ENCODE measurements around the gene TSFM. TPM values are rescaled to one million over a fixed set of nuclear protein-coding genes. Genes with fewer than 3 reads are reported as not detected.

The TSFM gene
- total and polyA plus RNA-seq, 9 of the 15 experiments (the other 6 are each of a cell fraction or from before 2014, with no cell fraction given), result 44.6 to 198 (median 60.2) TPM

DNA sequence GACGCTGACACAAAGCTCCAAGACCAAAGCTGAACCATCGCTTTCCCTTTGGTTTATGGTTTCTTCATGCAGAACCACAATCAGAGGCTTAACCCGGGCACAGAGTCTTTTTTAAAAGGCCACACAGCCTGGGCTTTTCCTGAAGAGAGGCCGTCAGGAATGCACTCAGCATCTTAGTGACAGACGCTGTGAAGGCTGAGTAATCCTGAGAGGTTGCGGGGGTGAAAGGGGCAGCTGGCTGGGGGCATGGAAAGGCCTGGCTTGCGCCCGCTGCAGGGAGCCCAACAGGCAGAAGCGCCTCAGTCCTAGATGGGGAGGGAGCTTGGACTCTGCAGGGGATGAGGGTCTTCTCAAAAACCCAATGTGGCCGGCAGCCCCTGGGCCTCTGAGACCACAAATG lies 50.4 kb downstream of the TSFM start:
- Histone ChIP-seq H3K79me2 (ENCODE audit: control insufficient read depth, insufficient read depth, low read length) (peaks cover 82% of the 10 kb centered on the region), H3K9me3 (replicated peaks; ENCODE audit: control insufficient read depth, insufficient read depth, low read depth, low read length) (no peaks in the 10 kb centered on the region), H3K4me2 (ENCODE audit: insufficient read depth, low read length) (no peak overlapping the region), H2AFZ (ENCODE audit: low read depth, low read length) (no peak overlapping the region), H4K20me1 (replicated peaks; ENCODE audit: control insufficient read depth, insufficient read depth, low read length) (peaks cover 66% of the 10 kb centered on the region), H3K27ac (ENCODE audit: extremely low read depth, low read depth, low read length) (no peak overlapping the region), H3K27me3 (ENCODE audit: control insufficient read depth in 2 of 2, insufficient read depth in 2 of 2, low read length in 2 of 2) (no peaks in the 10 kb centered on the region), H3K4me3 (no peak overlapping the region), H3K36me3 (ENCODE audit: control insufficient read depth, insufficient read depth, low read length) (peaks cover 23% of the 10 kb centered on the region; the same call in 2 of the 3 replicates), H3K4me1 (replicated peaks in 1 of 2; ENCODE audit: control insufficient read depth in 2 of 2, insufficient read depth in 2 of 2, low read length in 2 of 2) (peaks cover 30% of the 10 kb centered on the region in 2 experiments), H3K9ac (ENCODE audit: insufficient read depth in 1 of 2, low read depth in 2 of 2, low read length in 2 of 2) (peak overlapping the region in 1 of 2 experiments; percentile 70; a peak in 2 of 4 replicates), H3K9me1 (ENCODE audit: control insufficient read depth, insufficient read depth, low read length) (peaks cover 9% of the 10 kb centered on the region)
- ATAC-seq (no peak), DNase-seq (ENCODE audit: extremely low read depth in 1 of 4, low spot score in 3 of 4) (no peak), FAIRE-seq (no peak)
- ChIA-PET CTCF (ENCODE audit: low intra/inter-chr PET ratio) (interaction anchor here (9.0 kb wide), 1 partner anchor 73 kb away, joined by 227 read pairs; no protein-coding TSS in a partner anchor), POLR2A (interaction anchor here (0.9 to 3.2 kb wide), 8 partner anchors 10 to 87 kb away, joined by 3 to 30 read pairs (median 4); no protein-coding TSS in a partner anchor)
- intact Hi-C loops (cut with micrococcal nuclease) (no loop called here), in situ Hi-C loops (cut with MboI) (no loop called here)
- BruUV-seq (replicated peaks), result no TSS peak
- 74% methylated on average over 10 of the region's 10 CpGs for WGBS (ENCODE audit: insufficient coverage, low coverage, missing lambda C conversion rate)
- TF ChIP-seq ZFP1 (CRISPR knock-in tag; IDR thresholded peaks at IDR 0.05), result no peak
- no peak for TF ChIP-seq JUN (IDR thresholded peaks at IDR 0.05; ENCODE audit: borderline replicate concordance, low read depth, low read length)
- no peak for TF ChIP-seq JUN (CRISPR knock-in tag; IDR thresholded peaks at IDR 0.05; ENCODE audit: borderline replicate concordance)
- no peak for TF ChIP-seq SAP30 (IDR thresholded peaks at IDR 0.05; ENCODE audit: borderline replicate concordance, insufficient read depth, low read depth, low read length, poor library complexity, severe bottlenecking)
- TF ChIP-seq COPS2 (conservative IDR thresholded peaks at IDR 0.05), result no peak
- no peak for TF ChIP-seq MYBL2 (IDR thresholded peaks at IDR 0.05; ENCODE audit: low read depth)
- no peak for TF ChIP-seq MYBL2 (CRISPR knock-in tag; IDR thresholded peaks at IDR 0.05; ENCODE audit: borderline replicate concordance)
- TF ChIP-seq YBX1 (IDR thresholded peaks at IDR 0.05), result no peak
- no peak for TF ChIP-seq LCOR (CRISPR knock-in tag; IDR thresholded peaks at IDR 0.05)
- TF ChIP-seq SIN3A (IDR thresholded peaks at IDR 0.05; ENCODE audit: borderline replicate concordance in 2 of 2, control insufficient read depth in 1 of 2, low read depth in 2 of 2, low read length in 2 of 2), result no peak
- no peak for TF ChIP-seq DIDO1 (tag; IDR thresholded peaks at IDR 0.05; ENCODE audit: low read depth)
- TF ChIP-seq, protein P1, sequence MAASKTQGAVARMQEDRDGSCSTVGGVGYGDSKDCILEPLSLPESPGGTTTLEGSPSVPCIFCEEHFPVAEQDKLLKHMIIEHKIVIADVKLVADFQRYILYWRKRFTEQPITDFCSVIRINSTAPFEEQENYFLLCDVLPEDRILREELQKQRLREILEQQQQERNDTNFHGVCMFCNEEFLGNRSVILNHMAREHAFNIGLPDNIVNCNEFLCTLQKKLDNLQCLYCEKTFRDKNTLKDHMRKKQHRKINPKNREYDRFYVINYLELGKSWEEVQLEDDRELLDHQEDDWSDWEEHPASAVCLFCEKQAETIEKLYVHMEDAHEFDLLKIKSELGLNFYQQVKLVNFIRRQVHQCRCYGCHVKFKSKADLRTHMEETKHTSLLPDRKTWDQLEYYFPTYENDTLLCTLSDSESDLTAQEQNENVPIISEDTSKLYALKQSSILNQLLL (CRISPR knock-in tag; IDR thresholded peaks at IDR 0.05; ENCODE audit: borderline replicate concordance), result no peak
- TF ChIP-seq U2AF2 (optimal IDR thresholded peaks at IDR 0.05; ENCODE audit: low read depth, low read length), result no peak
- no peak for TF ChIP-seq HDAC1 (IDR thresholded peaks at IDR 0.05)
- TF ChIP-seq YY1 (IDR thresholded peaks at IDR 0.05; ENCODE audit: borderline replicate concordance in 1 of 3, control insufficient read depth in 1 of 3, extremely low read depth in 1 of 3, insufficient read depth in 3 of 3, insufficient read length in 1 of 3, insufficient replicate concordance in 2 of 3, low read depth in 1 of 3, low read length in 2 of 3), result no peak
- TF ChIP-seq, protein P2, sequence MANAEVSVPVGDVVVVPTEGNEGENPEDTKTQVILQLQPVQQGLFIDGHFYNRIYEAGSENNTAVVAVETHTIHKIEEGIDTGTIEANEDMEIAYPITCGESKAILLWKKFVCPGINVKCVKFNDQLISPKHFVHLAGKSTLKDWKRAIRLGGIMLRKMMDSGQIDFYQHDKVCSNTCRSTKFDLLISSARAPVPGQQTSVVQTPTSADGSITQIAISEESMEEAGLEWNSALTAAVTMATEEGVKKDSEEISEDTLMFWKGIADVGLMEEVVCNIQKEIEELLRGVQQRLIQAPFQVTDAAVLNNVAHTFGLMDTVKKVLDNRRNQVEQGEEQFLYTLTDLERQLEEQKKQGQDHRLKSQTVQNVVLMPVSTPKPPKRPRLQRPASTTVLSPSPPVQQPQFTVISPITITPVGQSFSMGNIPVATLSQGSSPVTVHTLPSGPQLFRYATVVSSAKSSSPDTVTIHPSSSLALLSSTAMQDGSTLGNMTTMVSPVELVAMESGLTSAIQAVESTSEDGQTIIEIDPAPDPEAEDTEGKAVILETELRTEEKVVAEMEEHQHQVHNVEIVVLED (CRISPR knock-in tag; IDR thresholded peaks at IDR 0.05), result no peak
- TF ChIP-seq, protein P3, sequence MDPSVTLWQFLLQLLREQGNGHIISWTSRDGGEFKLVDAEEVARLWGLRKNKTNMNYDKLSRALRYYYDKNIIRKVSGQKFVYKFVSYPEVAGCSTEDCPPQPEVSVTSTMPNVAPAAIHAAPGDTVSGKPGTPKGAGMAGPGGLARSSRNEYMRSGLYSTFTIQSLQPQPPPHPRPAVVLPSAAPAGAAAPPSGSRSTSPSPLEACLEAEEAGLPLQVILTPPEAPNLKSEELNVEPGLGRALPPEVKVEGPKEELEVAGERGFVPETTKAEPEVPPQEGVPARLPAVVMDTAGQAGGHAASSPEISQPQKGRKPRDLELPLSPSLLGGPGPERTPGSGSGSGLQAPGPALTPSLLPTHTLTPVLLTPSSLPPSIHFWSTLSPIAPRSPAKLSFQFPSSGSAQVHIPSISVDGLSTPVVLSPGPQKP (CRISPR knock-in tag; IDR thresholded peaks at IDR 0.05), result no peak
- TF ChIP-seq RBM15 (IDR thresholded peaks at IDR 0.05; ENCODE audit: insufficient read depth, low read length), result no peak

Data from K562 (cell line).